ENCODE measurements around the gene PIGB. TPM values are rescaled to one million over a fixed set of nuclear protein-coding genes. Genes with fewer than 3 reads are reported as not detected.

PIGB gene
- total RNA-seq, 1 donor from 2014 or later = 6.9 TPM

- no peaks in the 10 kb centered on the region for H3K27me3 ChIP-seq
- H3K36me3 ChIP-seq = peaks cover 0 to 32% of the 10 kb centered on the region in 2 donors
- intact Hi-C loops (cut with DNase I) = no loop called here
- no peak overlapping the region for H3K27ac ChIP-seq
- no peaks in the 10 kb centered on the region for H3K4me1 ChIP-seq
- TF ChIP-seq POLR2AphosphoS5 (IDR thresholded peaks at IDR 0.05; ENCODE audit: insufficient read depth in 1 of 2, low read depth in 1 of 2) = no peak
- no peaks in the 10 kb centered on the region for H3K9me3 ChIP-seq
- no peak for DNase-seq (ENCODE audit: extremely low spot score in 2 of 2)
- no peak overlapping the region for H3K4me3 ChIP-seq
Measured at GRCh38 chr15:55372701-55373440, 53.8 kb downstream of the PIGB start.

- intact Hi-C loops (cut with DNase I) = no loop called here
- Histone ChIP-seq H3K36me3 (peaks cover 0 to 39% of the 10 kb centered on the region in 2 donors), H3K4me1 (no peaks in the 10 kb centered on the region), H3K4me3 (no peak overlapping the region), H3K27ac (no peak overlapping the region), H3K9me3 (no peaks in the 10 kb centered on the region), H3K27me3 (no peaks in the 10 kb centered on the region)
- TF ChIP-seq POLR2AphosphoS5 (IDR thresholded peaks at IDR 0.05; ENCODE audit: insufficient read depth in 1 of 2, low read depth in 1 of 2) = no peak
- no peak for TF ChIP-seq CTCF (IDR thresholded peaks at IDR 0.05)
- TF ChIP-seq POLR2A (IDR thresholded peaks at IDR 0.05) = no peak
- no peak for DNase-seq (ENCODE audit: extremely low spot score in 2 of 2)
Measured at GRCh38 chr15:55379095-55379494, 60.1 kb downstream of the PIGB start.

DNA sequence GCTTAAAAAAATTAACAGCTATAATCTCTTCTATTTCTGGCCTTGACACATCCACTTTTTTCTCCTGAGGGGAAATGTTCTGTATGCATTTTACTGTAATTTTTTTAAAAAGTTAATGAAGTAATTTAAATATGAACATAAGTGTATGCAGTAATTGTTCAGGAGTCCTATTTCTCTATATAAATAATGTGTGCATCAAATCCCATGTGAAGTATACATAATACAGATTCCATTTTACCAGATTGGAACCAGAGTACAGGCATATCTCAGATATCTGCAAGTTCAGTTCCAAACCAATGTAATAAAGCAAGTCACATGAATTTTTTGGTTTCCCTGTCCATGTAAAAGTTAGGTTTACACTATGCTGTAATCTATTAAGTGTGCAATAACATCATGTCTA, 62.6 kb downstream of the PIGB start:
- Histone ChIP-seq H3K4me1 (no peaks in the 10 kb centered on the region), H3K27me3 (no peaks in the 10 kb centered on the region), H3K4me3 (no peak overlapping the region), H3K9me3 (no peaks in the 10 kb centered on the region), H3K36me3 (peaks cover 0 to 32% of the 10 kb centered on the region in 2 donors), H3K27ac (no peak overlapping the region)
- TF ChIP-seq POLR2AphosphoS5 (IDR thresholded peaks at IDR 0.05; ENCODE audit: insufficient read depth in 1 of 2, low read depth in 1 of 2) = no peak
- no peak for TF ChIP-seq POLR2A (IDR thresholded peaks at IDR 0.05)
- TF ChIP-seq CTCF (IDR thresholded peaks at IDR 0.05) = no peak
- intact Hi-C loops (cut with DNase I) = no loop called here
- no peak for DNase-seq (ENCODE audit: extremely low spot score in 2 of 2)

DNA sequence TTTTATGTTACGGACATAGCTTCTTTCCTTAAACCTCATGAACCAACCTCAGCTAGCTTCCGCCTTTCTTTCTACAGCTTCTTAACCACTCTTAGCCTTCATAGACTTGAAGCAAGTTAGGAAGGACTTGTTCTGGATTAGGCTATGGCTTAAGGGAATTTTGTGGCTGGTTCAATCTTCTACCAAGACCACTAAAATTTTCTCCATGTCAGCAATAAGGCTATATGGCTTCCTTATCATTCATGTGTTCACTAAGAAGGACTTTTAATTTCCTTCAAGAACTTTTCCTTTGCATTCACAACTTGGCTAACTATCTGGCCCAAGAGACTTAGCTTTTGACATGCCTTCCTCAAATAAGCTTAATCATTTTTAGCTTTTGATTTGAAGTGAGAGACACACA, 64.7 kb downstream of the PIGB start:
- Histone ChIP-seq H3K36me3 (peaks cover 0 to 27% of the 10 kb centered on the region in 2 donors), H3K27ac (no peak overlapping the region), H3K9me3 (no peaks in the 10 kb centered on the region), H3K4me3 (no peak overlapping the region), H3K27me3 (no peaks in the 10 kb centered on the region), H3K4me1 (peaks cover 3% of the 10 kb centered on the region)
- intact Hi-C loops (cut with DNase I) = no loop called here
- TF ChIP-seq CTCF (IDR thresholded peaks at IDR 0.05) = no peak
- no peak for TF ChIP-seq POLR2A (IDR thresholded peaks at IDR 0.05)
- TF ChIP-seq POLR2AphosphoS5 (IDR thresholded peaks at IDR 0.05; ENCODE audit: insufficient read depth in 1 of 2, low read depth in 1 of 2) = no peak
- DNase-seq (ENCODE audit: extremely low spot score in 2 of 2) = no peak

DNA sequence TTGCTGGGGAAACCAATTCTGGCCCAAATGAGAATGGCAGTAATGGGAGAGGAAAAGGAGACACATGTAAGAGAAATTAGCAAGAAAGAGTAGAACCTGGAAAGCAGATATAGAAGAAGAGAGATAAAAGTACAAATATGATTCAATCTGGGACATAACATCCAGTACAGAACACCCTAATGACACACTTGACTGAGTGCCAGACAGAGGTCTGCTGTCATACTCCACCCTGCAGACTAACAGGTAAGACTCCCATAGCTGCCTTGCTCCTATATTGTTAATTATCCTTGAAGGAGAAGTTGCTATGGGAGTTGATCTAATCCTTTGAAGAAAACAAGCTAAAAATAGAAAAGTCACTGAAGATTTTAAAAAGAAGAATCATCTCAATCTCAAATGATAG, 68.0 kb downstream of the PIGB start:
- no peak for TF ChIP-seq POLR2AphosphoS5 (IDR thresholded peaks at IDR 0.05; ENCODE audit: insufficient read depth in 1 of 2, low read depth in 1 of 2)
- no peak for TF ChIP-seq POLR2A (IDR thresholded peaks at IDR 0.05)
- TF ChIP-seq CTCF (IDR thresholded peaks at IDR 0.05) = no peak
- intact Hi-C loops (cut with DNase I) = no loop called here
- Histone ChIP-seq H3K36me3 (peaks cover 0 to 17% of the 10 kb centered on the region in 2 donors), H3K4me3 (no peak overlapping the region), H3K27ac (no peak overlapping the region), H3K4me1 (peaks cover 4% of the 10 kb centered on the region), H3K9me3 (no peaks in the 10 kb centered on the region), H3K27me3 (no peaks in the 10 kb centered on the region)
- no peak for DNase-seq (ENCODE audit: extremely low spot score in 2 of 2)

Data from vagina (tissue), 2 donors.